Uterus (tissue), 4 donors: ENCODE measurements around the gene SLC17A5. TPM values are rescaled to one million over a fixed set of nuclear protein-coding genes. Genes with fewer than 3 reads are reported as not detected.

Experiments
- DNase-seq, 2 donors: peaks; one replicate each; pipeline ENCODE4 v3.0.0-alpha.2; 2019 to 2020
- H3K27ac ChIP-seq, 2 donors: fragments of 200-600 bp; sonication (generic); 1 replicate in 1 of 2; 2 replicates in 1 of 2; pipeline ENCODE4 v1.5.1; 2016 to 2018
- H3K27me3 ChIP-seq, 2 donors: fragments of 200-600 bp; sonication (generic); one replicate each; pipeline ENCODE4 v1.5.1; 2018 to 2019; ENCODE audit warnings: control low read depth in 1 of 2
- H3K36me3 ChIP-seq, 2 donors: fragments of 200-600 bp; sonication (generic); one replicate each; pipeline ENCODE4 v1.5.1; 2019; ENCODE audit warnings: control low read depth in 1 of 2
- H3K4me1 ChIP-seq, 2 donors: fragments of 200-600 bp; sonication (generic); one replicate each; pipeline ENCODE4 v1.5.1; 2018 to 2019; ENCODE audit warnings: control low read depth in 1 of 2
- H3K4me3 ChIP-seq, 2 donors: fragments of 200-600 bp; sonication (generic); 1 replicate in 1 of 2; 2 replicates in 1 of 2; pipeline ENCODE4 v1.5.1; 2018 to 2019; ENCODE audit warnings: mild to moderate bottlenecking in 1 of 2
- H3K9me3 ChIP-seq, 2 donors: fragments of 200-600 bp; sonication (generic); one replicate each; pipeline ENCODE4 v1.5.1; 2019; ENCODE audit warnings: control low read depth in 1 of 2
- POLR2A ChIP-seq, 2 donors: fragments of 450-650 bp; IDR thresholded peaks; one replicate each; pipeline ENCODE4 v1.6.1; 2016; ENCODE audit warnings: antibody characterized with exemption in 2 of 2, mild to moderate bottlenecking in 1 of 2, moderate library complexity in 1 of 2
- intact Hi-C: fragments of 100-400 bp; cut with DNase I; formaldehyde crosslinking; loops from one replicate; pipeline ENCODE4 v1.15.1; 2023; ENCODE audit warnings: low total_unique reads
- total RNA-seq, 4 donors: library from RNA; depleted of rRNA in 3 of 4; stranded (reverse); fragments of >200 nt in 3 of 4; gene quantifications; one replicate each; pipeline versions ENCODE4 v1.1.0 to v1.2.4, GENCODE V29; 2014 to 2023
- TF ChIP-seq, protein P1 (sequence below), 4 experiments: fragments of 200-600 bp in 2 of 4; fragments of 450-650 bp in 2 of 4; sonication (generic) in 2 of 4; IDR thresholded peaks; one replicate each; pipeline ENCODE4 v1.5.1; 2016 to 2019; ENCODE audit warnings: antibody characterized with exemption in 4 of 4, mild to moderate bottlenecking in 2 of 4, moderate library complexity in 1 of 4
- donor health status: DM: yes; HTN: yes; CAD: no.

The SLC17A5 gene
- total RNA-seq, 4 donors from 2014 or later, result 3.6 to 27.4 (median 11.6) TPM

- no peaks in the 10 kb centered on the region for H3K36me3 ChIP-seq
- intact Hi-C loops, result no loop called here
- peak overlapping the region; percentile 35 to 71 for H3K27ac ChIP-seq
Measured at GRCh38 chr6:73642530-73642929, 11.3 kb downstream of the SLC17A5 start.

DNA sequence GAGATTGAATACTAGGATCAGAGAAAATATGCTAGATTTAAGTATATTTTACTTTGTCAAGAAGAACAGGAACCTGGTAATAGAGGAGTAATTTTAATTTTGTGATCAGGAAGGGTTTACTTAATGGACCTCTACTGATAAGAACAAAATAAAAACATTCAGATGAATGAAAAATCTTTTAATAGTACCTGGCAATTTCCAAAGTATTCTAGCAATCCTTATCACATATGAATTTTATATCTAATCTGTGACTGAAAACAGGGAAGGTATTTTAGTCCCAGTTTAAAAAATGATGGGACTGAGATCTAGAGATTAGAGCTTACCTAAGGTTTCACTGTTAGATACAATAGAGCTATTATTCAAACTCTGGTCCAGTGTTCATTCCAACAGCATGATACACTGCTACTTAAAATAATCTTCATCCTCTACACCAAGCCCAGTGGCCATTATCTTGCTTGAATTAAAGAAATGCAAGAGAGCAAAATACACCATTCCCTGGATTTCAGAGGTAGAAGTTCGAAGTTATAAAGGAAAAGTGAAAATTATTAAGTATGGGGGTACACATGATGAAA, 13.5 kb downstream of the SLC17A5 start:
- Histone ChIP-seq H3K27me3 (no peaks in the 10 kb centered on the region), H3K27ac (peak overlapping the region in 1 of 2 donors; percentile 45), H3K4me3 (no peak overlapping the region), H3K4me1 (peaks cover 0 to 8% of the 10 kb centered on the region in 2 donors), H3K36me3 (no peaks in the 10 kb centered on the region), H3K9me3 (no peaks in the 10 kb centered on the region)
- no peak for TF ChIP-seq POLR2A (IDR thresholded peaks at IDR 0.05)
- TF ChIP-seq, protein P1, sequence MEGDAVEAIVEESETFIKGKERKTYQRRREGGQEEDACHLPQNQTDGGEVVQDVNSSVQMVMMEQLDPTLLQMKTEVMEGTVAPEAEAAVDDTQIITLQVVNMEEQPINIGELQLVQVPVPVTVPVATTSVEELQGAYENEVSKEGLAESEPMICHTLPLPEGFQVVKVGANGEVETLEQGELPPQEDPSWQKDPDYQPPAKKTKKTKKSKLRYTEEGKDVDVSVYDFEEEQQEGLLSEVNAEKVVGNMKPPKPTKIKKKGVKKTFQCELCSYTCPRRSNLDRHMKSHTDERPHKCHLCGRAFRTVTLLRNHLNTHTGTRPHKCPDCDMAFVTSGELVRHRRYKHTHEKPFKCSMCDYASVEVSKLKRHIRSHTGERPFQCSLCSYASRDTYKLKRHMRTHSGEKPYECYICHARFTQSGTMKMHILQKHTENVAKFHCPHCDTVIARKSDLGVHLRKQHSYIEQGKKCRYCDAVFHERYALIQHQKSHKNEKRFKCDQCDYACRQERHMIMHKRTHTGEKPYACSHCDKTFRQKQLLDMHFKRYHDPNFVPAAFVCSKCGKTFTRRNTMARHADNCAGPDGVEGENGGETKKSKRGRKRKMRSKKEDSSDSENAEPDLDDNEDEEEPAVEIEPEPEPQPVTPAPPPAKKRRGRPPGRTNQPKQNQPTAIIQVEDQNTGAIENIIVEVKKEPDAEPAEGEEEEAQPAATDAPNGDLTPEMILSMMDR (IDR thresholded peaks at IDR 0.05), result no peak
- no peak for DNase-seq
- intact Hi-C loops, result no loop called here

More at GRCh38 chr6:73642530-73642929, 11.3 kb downstream of the SLC17A5 start:
- DNase-seq, result no peak
- Histone ChIP-seq H3K9me3 (no peaks in the 10 kb centered on the region), H3K4me3 (no peak overlapping the region), H3K27me3 (no peaks in the 10 kb centered on the region), H3K4me1 (peaks cover 0 to 1% of the 10 kb centered on the region in 2 donors)
- TF ChIP-seq POLR2A (IDR thresholded peaks at IDR 0.05), result no peak
- TF ChIP-seq, protein P1 (IDR thresholded peaks at IDR 0.05), result no peak

GRCh38 chr6:73639040-73639439, 14.8 kb downstream of the SLC17A5 start:
- H3K9me3 ChIP-seq, result no peaks in the 10 kb centered on the region
- no peak for DNase-seq
- no peaks in the 10 kb centered on the region for H3K27me3 ChIP-seq
- H3K4me3 ChIP-seq, result no peak overlapping the region
- no peak for TF ChIP-seq POLR2A (IDR thresholded peaks at IDR 0.05)
- TF ChIP-seq, protein P1 (IDR thresholded peaks at IDR 0.05), result no peak
- no peaks in the 10 kb centered on the region for H3K36me3 ChIP-seq
- intact Hi-C loops, result no loop called here
- H3K4me1 ChIP-seq, result peaks cover 0 to 8% of the 10 kb centered on the region in 2 donors
- H3K27ac ChIP-seq, result peak overlapping the region in 1 of 2 donors; percentile 45

- H3K4me3 ChIP-seq, result no peak overlapping the region
- intact Hi-C loops, result no loop called here
- no peaks in the 10 kb centered on the region for H3K9me3 ChIP-seq
- H3K27me3 ChIP-seq, result no peaks in the 10 kb centered on the region
- no peak for TF ChIP-seq POLR2A (IDR thresholded peaks at IDR 0.05)
- TF ChIP-seq, protein P1 (IDR thresholded peaks at IDR 0.05), result no peak
- H3K36me3 ChIP-seq, result no peaks in the 10 kb centered on the region
- H3K27ac ChIP-seq, result peak overlapping the region in 1 of 2 donors; percentile 35
- H3K4me1 ChIP-seq, result peaks cover 0 to 8% of the 10 kb centered on the region in 2 donors
- no peak for DNase-seq
Measured at GRCh38 chr6:73637404-73637803, 16.4 kb downstream of the SLC17A5 start.

- Histone ChIP-seq H3K27ac (peak overlapping the region in 1 of 2 donors; percentile 35), H3K4me3 (no peak overlapping the region), H3K27me3 (no peaks in the 10 kb centered on the region), H3K4me1 (peaks cover 0 to 8% of the 10 kb centered on the region in 2 donors), H3K9me3 (no peaks in the 10 kb centered on the region), H3K36me3 (no peaks in the 10 kb centered on the region)
- no peak for DNase-seq
- TF ChIP-seq POLR2A (IDR thresholded peaks at IDR 0.05), result no peak
- TF ChIP-seq, protein P1 (IDR thresholded peaks at IDR 0.05), result no peak
- intact Hi-C loops, result no loop called here
Measured at GRCh38 chr6:73636048-73636447, 17.7 kb downstream of the SLC17A5 start.
